Measurements from ENCODE around the gene TRIM41.

Gene TRIM41

DNA sequence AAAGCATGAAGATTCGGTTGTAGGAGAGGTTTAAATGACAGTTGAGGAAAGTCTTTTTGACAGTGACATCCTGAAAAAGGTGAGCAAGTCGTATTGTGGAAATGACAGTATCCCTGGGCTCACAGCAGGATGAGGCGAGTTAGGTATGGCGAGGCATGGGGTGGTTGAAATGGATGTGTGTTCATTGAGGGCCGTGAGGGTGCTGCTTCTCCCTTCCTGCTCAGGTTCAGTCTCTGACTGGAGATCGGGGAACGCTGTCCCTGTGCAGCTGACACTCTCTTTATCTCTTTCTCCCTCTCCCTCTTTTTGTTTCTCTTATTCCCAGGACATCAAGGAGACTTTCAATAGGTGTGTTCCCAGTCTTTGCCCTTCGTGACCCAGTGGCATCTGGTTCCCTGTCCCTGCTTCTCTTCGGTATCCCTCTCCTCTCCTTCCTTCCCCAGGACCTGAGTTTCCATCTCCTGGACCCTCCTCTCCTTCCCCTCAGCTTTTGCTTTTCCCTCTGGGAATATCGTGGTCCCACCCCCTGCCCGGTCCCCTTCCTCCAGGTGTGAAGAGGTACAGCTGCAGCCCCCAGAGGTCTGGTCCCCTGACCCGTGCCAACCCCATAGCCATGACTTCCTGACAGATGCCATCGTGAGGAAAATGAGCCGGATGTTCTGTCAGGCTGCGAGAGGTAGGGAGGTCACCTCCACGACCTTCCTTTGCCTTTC, 10.2 kb downstream of the TRIM41 start:
- TF ChIP-seq, protein P1, sequence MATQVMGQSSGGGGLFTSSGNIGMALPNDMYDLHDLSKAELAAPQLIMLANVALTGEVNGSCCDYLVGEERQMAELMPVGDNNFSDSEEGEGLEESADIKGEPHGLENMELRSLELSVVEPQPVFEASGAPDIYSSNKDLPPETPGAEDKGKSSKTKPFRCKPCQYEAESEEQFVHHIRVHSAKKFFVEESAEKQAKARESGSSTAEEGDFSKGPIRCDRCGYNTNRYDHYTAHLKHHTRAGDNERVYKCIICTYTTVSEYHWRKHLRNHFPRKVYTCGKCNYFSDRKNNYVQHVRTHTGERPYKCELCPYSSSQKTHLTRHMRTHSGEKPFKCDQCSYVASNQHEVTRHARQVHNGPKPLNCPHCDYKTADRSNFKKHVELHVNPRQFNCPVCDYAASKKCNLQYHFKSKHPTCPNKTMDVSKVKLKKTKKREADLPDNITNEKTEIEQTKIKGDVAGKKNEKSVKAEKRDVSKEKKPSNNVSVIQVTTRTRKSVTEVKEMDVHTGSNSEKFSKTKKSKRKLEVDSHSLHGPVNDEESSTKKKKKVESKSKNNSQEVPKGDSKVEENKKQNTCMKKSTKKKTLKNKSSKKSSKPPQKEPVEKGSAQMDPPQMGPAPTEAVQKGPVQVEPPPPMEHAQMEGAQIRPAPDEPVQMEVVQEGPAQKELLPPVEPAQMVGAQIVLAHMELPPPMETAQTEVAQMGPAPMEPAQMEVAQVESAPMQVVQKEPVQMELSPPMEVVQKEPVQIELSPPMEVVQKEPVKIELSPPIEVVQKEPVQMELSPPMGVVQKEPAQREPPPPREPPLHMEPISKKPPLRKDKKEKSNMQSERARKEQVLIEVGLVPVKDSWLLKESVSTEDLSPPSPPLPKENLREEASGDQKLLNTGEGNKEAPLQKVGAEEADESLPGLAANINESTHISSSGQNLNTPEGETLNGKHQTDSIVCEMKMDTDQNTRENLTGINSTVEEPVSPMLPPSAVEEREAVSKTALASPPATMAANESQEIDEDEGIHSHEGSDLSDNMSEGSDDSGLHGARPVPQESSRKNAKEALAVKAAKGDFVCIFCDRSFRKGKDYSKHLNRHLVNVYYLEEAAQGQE (IDR thresholded peaks at IDR 0.05; ENCODE audit: insufficient read depth in 1 of 2, low read depth in 2 of 2, low read length in 2 of 2): no peak
- TF ChIP-seq TAF1 (IDR thresholded peaks at IDR 0.05; ENCODE audit: borderline replicate concordance, insufficient read depth, low read length): no peak
- no peak for TF ChIP-seq FOXP2 (optimal IDR thresholded peaks at IDR 0.05; ENCODE audit: borderline replicate concordance, extremely low read depth, extremely low read length, insufficient read depth)
- no peak for TF ChIP-seq SIN3A (IDR thresholded peaks at IDR 0.05; ENCODE audit: borderline replicate concordance, insufficient read depth, low read length)
- no peak for TF ChIP-seq POLR2AphosphoS5 (IDR thresholded peaks at IDR 0.05; ENCODE audit: low read depth, low read length)

DNA sequence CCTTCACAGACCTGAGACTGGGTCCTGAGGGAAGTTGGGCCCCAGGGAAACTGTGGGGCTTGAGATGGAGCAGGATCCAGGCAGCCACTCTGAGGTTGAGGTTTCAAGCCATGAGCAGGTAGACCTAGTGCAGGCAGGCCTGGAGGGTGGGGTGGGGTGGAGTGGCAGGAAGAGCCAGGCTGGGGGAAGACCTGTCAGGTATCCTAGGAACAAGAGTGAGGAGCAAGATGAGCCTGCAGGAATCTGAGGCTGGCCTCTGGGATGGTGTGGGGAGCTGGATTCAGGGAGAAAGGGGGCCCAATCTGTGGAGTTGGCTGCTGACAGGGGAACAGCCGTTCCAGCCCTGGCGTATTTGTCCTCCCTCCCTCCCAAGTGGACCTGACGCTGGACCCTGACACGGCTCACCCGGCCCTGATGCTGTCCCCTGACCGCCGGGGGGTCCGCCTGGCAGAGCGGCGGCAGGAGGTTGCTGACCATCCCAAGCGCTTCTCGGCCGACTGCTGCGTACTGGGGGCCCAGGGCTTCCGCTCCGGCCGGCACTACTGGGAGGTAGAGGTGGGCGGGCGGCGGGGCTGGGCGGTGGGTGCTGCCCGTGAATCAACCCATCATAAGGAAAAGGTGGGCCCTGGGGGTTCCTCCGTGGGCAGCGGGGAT, 10.8 kb downstream of the TRIM41 start:
- TF ChIP-seq TAF1 (IDR thresholded peaks at IDR 0.05; ENCODE audit: borderline replicate concordance, insufficient read depth, low read length) (no peak), SIN3A (IDR thresholded peaks at IDR 0.05; ENCODE audit: borderline replicate concordance, insufficient read depth, low read length) (no peak), POLR2AphosphoS5 (IDR thresholded peaks at IDR 0.05; ENCODE audit: low read depth, low read length) (no peak)
- TF ChIP-seq, protein P1 (IDR thresholded peaks at IDR 0.05; ENCODE audit: insufficient read depth in 1 of 2, low read depth in 2 of 2, low read length in 2 of 2): no peak

DNA sequence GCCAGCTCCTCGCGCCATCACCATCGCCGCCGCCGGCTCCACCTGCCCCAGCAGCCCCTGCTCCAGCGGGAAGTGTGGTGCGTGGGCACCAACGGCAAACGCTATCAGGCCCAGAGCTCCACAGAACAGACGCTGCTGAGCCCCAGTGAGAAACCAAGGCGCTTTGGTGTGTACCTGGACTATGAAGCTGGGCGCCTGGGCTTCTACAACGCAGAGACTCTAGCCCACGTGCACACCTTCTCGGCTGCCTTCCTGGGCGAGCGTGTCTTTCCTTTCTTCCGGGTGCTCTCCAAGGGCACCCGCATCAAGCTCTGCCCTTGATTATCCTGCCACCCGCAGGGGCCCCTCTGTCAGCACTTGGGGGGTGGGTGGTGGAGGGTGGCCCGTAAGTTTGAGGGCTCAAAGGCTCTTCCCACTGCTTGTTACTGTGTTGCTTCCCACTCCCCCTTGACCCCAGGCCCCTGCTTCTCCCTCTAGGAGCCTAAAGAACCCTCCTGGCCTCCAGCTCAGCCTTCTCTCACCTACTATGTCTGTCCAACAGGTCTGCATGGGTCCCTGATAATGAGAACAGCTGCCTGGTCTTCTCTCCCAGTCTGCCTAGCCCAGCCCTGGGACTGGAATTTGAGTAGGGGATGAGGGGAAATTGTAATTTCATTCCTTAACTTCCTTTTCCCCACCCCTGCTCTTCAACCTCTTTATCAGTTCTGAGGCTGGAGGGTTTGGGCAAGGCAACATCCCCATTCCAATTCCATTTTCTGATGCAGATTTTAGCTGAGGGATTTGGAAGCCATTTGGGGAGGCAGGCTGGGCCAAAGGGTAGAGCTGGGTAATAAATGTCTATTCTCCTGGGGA, 11.6 kb downstream of the TRIM41 start:
- TF ChIP-seq, protein P1 (IDR thresholded peaks at IDR 0.05; ENCODE audit: insufficient read depth in 1 of 2, low read depth in 2 of 2, low read length in 2 of 2): no peak
- TF ChIP-seq POLR2AphosphoS5 (IDR thresholded peaks at IDR 0.05; ENCODE audit: low read depth, low read length): peak; percentile 65

DNA sequence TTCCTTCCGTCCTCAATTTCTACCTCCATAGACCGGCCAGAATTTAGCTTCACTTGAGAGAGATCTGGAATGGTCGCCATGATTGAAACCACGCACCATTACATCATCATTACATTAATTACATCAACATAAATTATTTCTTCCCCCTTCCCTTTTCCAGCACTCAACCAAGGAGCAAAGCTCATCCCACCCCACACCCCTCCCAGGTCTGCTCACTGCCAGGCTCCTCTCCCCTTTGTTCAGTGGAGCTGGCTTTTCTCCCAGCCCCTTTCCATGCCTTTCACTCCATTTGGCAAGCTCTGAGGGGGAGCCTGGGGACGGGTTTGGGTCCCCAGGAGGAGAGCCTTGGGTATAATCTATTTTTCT, 12.2 kb downstream of the TRIM41 start:
- TF ChIP-seq, protein P1 (IDR thresholded peaks at IDR 0.05; ENCODE audit: insufficient read depth in 1 of 2, low read depth in 2 of 2, low read length in 2 of 2): no peak
- no peak for TF ChIP-seq TAF1 (IDR thresholded peaks at IDR 0.05; ENCODE audit: borderline replicate concordance, insufficient read depth, low read length)
- TF ChIP-seq SIN3A (IDR thresholded peaks at IDR 0.05; ENCODE audit: borderline replicate concordance, insufficient read depth, low read length): no peak
